Renal cortex interstitium (tissue), 11 donors: ENCODE results near the gene WDR1. TPM values are rescaled to one million over a fixed set of nuclear protein-coding genes. Genes with fewer than 3 reads are reported as not detected.

Experiments used
- DNase-seq, 11 donors: peaks; one replicate each; pipeline ENCODE4 v3.0.0-alpha.2; 2013; ENCODE audit warnings: low read depth in 9 of 11, low spot score in 4 of 11; ENCODE audit errors: extremely low read depth in 1 of 11
- polyA plus RNA-seq, 3 donors: library from polyadenylated mRNA; unstranded; fragments of 120-200 nt; gene quantifications; one replicate each; pipeline ENCODE4 v1.2.1, GENCODE V29; 2013; ENCODE audit not compliant: insufficient read length in 3 of 3

Gene WDR1
- polyA plus RNA-seq, 3 donors: 185 to 200 (median 191) TPM

DNA sequence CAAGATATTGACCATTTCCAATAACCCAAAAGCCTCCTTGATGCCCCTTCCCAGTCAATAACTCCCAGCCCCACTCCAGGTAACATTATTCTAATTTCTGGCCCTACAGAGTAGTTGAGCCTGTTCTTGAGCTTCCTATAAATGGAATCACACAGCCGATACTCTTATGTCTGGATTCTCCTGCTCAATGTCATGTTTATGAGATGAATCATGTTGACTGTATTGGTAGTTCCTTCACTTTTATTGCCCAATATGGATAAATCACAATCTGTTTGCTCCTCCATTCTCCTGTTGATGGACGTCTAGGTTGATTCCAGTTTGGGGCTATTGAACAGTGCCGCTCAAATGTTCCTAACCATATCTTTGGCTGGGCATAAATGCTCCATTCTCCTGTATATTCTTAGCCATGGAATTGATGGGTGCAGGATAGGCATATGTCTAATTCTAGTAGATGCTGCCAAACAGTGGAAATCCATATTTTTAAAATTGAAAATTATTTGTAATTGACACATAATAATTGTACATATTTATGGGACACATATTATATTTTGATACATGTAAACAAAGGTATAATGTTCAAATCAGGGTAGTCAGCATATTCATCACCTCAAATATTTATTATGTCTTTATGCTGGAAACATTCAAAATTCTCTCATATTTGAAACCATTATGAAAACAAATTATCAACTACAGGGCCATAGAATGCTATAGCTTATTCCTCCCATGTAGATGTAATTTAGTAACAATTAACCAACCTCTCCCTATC lies 54.8 kb downstream of the WDR1 start:
- no peak for DNase-seq

DNA sequence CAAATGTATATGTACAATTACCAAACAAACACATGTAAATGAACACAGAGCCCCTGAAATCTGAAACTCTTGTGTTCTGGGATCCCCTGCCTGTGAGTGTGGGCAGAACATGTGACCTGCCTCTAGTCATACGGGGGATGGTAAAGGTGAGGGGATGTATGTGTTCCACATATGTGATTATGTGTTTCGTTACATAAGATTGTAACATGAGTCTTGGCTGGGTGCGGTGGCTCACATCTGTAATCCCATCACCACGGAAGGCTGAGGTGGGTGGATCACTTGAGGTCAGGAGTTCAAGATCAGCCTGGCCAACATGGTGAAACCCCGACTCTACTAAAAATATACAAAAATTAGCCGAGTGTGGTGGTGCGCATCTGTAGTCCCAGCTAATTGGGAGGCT lies 58.2 kb downstream of the WDR1 start:
- DNase-seq: no peak

DNA sequence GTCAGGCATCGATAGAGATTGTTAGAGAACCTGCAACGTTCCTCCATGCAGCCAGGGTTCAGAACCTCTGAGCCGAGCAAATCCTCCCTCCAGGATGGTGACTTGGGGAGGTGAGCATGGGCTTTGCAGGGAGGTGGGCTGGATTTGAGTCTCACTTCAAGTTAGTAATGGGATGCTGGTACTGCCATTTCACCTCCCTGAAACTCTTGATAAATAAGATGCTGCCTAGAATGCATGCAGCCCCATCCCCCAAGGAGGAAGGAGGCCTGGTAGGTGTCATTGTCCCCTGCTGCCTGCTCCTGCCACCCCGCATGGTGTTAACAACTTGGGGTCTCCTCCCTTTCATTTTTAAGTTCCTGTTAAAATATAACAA lies 59.6 kb downstream of the WDR1 start:
- DNase-seq: no peak

DNA sequence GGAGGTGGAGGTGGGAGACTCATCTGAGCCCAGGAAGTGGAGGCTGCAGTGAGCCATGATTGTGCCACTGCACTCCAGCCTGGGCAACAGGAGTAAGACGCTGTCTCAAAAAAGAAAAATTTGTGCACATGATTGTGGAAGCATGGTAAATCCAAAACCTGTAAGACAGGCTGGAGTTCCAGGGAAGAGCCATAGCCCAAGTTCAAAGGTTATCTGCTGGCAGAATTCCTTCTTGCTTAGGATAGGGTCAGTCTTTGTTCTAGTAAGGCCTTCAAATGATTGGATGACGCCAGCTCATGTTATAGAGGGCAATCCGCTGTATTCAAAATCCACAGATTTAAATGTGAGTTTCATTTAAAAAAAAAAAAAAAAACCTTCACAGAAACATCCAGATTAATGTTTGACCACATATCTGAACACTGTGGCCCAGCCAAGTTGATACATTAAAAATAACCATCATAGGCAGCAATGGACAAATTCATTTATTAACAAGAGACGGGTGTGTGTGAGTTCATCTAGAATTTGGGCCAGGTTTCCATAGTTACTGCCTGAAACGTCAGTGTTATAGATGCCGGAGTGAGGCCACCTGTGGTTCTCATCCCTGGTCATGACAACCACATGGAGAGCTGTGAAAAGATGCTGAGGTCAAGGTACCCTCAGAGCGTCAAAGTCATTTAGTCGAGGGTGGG lies 60.1 kb downstream of the WDR1 start:
- DNase-seq: no peak

DNA sequence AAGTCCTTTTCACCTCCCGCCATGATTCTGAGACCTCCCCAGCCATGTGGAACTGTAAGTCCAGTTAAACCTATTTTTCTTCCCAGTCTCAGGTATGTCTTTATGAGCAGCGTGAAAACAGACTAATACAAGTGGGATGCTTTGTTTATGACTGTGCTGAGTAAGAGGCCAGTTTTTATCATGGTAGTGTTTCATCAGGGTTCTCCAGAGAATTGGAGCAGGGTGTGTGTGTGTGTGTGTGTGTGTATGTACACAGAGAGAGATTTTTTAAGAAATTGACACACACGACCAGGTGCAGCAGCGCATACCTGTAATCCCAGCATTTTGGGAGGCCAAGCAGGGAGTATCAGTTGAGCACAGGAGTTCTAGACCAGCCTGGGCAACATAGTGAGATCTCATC lies 60.7 kb downstream of the WDR1 start:
- DNase-seq: no peak

DNA sequence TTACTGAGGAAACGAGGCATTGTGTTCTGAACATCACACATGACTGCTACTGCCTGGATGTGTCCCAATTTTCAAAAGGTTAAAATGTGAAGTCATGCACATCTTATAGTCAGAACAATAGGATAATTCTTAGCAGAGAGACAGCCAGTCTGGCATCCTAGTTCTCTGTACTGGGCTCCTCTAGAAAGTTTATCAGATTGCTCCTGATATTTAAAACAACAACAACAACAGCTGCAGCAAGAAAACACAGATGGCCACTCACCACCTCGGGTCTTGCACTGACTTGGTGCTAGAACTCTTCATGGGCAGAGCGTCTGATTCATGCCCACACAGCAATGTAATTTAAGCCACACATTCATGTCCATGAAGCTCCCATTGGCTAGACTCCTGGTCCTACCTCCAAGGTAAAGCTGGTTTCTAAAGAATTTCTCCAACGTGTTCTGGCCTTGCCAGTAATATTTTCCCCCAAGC lies 62.0 kb downstream of the WDR1 start:
- no peak for DNase-seq

DNA sequence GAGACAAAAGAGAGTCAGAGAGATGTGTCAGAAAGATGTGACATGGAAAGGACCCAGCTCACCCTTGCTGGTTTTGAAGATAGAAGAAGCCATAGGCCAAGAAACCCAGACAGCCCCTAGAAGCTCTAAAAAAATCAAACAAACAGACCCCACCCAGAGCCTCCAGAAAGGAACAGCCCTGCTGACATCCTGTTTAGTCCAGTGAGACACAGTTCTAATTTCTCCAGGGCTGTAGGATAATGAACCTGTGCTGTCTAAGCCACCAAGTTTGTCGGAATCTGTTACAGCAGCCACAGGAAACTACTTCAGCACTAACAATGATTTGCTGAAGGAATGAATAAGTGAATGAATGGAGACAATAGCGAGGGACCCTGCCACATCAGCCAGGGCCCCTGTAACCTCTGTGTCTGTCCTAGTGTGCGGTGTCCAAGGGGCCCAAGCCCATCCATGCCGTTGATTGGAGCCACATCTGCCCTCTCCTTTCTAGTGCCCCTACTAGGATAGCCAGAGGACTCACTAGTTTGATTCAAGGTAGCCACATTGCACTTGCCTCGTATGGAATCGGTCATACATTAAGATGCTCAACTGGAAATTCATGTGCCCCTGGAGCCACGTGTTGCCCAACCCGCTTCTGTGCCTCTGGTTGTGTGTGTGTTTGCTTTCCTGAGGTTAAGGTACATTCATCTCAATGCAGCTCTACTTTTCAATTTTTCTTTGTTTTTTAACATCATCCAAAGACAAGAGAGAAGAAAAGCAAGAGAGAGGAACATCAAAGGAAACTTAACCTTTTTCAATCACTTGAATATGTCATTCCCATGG lies 62.8 kb downstream of the WDR1 start:
- no peak for DNase-seq

DNA sequence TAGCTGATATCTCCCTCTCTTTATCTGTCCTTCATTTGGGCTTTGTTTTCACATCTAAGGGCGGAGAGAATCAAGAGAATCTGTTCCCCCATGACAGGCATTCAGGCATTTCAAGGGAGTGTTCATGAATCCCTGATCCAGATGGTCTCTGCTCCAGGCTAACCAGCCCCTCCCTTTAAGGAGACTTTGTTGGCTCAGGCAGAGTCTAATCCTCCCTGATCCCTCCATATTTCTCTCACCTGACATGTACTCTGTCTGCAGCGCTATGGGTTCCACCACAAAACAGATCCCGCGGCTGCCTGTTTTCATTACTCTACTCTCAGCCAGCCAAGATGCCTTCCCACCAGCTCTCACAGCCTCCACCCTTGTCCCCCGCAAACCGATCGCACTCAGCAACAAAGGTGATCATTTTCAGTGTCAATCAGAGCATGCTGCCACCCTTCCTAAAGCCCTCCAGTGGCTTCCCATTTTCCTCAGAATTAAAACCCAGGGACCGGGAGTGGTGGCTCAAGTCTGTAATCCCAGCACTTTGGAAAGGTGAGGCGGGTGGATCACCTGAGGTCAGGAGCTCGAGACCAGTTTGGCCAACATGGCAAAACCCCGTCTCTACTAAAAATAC lies 65.0 kb downstream of the WDR1 start:
- no peak for DNase-seq

DNA sequence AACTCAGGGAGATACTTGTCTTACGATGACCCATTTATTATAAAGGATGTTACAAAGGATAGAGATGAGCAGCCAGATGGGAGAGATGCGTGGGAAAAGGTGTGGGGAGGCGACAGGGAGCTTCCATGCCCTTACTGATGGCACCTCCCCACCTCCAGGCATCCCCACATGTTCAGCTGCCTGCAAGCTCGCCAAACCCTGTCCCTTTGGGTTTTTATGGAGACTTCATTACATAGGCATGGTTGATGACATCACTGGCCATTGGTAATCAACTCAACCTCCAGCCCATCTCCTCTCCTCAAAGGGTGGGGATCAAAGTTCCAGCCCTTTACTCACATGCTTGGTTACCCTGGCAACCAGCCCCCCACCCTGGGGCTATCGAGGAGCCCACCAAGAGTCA lies 65.9 kb downstream of the WDR1 start:
- no peak for DNase-seq

DNA sequence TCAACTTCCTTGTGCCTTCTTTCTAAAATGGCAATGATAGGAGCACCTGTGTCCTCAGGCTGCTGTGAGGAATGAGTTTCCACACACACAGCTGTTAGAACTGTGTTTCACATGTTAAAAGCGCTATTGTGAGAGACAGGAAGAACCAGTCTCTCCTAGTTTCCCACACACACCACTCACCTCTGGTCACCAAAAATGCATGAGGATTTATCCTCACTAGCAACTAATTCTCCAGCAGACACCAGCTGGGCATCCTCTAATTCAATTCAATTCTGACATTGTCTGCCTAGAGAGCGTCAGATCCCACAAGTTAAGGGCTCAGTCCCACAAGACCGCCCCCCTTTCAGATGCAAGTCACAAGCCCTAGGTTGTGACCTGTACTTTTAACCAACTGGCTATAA lies 66.3 kb downstream of the WDR1 start:
- no peak for DNase-seq

DNA sequence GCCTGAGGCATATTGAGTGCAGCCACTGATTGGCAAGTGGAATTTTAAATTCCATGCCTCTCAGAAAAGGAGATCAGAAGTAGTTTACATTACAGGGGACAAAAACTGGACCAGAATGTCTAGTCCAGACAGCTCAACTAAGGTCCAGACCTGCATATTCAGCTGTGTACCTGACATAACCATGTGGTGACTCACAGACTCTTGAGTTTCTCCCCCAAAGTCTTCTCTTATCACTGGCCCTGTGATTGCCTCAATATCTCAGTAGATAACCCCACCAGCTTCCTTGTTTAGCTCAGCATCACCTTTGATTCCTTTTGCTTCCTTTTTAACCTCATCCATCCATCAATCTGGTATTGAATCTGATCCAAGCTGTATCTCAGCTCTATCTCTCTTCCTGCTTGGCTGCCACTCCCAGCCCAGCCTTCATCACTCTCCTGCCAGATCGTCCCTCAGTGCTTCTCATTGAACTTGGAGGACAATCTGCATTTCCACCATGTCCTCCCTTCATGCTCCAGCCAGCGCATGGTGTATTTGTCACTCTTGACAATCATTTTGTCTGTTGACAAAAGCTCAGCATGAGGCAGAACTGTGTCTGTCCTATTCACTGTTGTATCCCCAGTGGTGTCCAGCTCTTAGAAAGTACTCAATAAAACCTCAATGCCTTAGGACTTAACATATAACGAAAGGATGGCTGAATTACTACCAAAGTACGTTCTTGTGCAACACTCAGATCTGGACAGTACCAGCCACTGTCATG lies 67.5 kb downstream of the WDR1 start:
- no peak for DNase-seq

DNA sequence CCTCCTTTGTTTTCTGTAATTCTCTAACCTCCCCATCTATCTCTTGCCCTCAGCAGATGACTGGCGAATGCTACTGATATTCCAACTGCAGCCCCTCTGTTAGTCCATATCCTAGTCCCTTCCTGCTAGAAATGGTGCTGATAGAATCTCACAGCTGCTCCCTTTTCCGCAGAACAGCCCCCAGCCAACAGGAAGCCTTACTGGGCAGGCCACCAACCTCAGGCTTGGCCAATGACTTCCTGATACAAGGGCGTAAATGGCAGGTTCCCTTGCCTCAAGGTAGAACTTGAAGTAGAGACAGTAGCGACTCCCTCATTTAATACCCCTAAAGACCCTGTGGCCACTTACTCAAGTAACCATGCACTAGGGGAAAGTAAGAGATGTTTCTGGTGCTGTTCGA lies 68.6 kb downstream of the WDR1 start:
- no peak for DNase-seq

DNA sequence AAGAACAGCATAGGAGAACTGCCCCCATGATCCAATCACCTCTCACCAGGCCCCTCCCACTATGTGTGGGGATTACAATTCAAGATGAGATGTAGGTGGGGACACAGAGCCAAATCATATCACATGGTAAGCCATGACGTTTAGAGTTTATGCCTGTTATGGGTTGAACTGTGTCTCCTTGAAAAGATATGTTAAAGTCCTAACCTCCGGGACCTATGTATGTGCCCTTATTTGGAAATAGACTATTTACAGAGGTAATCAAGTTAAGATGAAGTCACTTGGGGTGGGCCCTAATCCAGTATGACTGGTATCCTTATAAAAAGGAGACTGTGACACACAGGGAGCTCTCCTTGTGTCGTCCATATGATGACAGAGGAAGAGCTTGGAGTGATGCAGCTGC lies 70.1 kb downstream of the WDR1 start:
- DNase-seq: no peak

DNA sequence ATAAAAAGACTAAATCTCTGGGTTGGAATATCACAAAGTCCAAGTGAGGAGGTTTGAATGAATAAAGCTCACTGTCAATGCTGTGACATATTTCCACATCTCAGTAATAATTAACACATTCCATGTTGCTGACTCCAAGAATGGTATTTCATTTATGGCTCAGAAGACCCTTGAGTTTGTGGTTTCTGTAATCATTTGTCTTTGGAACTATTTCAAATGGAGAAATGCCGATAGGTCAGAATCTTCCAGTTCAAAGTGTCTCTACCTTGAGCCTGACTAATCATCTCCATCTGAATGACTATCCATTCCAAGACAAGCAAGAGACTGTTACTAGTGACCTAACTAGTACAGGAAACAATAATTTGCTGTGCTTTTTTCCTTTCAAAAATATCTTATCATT lies 71.1 kb downstream of the WDR1 start:
- DNase-seq: no peak

DNA sequence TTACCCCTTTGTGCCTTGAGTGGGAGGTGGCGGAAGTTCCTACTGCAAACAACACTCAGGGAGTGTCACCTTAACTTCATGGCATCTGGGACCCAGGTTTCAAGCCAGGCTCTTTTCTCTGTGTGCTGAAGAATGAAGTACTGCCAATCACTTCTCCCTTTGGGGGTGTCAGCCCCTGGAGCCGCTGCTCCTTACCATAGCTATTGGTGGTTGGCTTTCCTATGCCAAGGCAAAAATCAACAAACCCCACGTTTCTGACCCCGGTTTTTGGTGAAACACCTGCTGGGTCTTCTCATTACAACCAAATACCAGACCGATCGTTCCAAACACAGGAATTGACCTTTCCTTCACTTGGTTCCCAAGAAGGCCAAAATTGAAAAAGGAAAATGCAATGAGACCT lies 75.6 kb downstream of the WDR1 start:
- no peak for DNase-seq

DNA sequence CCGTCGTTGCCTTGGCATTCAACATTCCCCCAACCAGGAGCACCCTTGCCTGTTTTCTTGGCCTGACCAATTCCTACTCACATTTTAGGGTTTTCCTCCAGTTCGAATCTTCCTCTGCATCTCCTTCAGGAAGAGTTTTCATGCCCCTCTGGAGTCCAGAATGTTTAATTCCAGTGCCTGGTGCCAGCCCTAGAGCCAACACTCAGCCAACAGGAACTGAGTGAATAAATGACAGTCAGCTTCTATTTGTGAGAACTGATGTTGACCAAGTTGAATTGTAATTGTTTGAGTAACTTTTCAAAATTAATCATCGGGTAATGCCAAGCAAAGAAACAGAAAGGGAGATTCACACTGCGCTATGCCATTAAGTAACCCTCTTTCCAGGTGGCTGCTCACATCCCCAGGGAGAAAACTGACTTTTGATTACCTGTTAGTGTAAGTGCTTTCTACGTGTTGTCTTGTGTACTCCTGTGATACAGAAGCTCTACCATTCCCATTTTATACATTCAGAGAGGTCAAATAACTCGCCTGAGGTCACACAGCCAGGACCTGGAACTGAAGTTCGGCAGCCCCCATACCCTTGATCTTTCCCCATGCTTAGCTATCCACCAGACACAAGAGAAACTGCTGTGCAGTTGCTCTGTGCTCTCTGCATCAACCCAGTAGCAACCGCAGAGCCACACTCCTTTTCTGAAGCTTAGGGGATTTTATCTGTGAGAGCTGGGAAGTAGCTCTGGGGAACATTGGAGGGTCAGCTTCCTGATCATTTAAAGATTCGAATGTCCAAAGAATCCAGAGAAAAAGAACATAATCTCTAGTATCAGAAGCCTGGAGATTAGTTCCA lies 76.3 kb downstream of the WDR1 start:
- DNase-seq: no peak

DNA sequence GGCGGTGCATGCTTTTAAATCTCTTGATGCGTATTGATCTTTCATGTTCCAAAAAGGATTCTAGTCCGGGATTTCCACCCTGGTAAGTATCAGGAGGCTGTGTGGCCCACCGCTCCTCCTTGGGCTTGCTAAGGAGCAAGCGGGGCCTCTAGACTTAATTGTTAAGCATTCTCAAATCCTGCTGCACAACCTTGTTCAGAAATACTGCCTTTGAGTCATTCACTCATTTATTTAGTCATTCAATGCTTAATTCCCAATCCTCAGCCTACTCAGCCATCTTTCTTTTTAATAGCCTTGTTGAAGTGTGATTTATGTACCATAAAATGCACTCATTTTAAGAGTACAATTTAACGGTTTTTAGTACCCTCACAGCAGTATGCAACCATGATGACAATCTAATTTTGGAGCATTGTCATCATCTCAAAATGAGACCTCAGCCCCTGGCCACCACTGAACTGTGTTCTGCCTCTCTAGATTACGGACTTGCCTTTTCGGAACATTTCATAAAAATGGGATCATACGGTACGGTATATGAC lies 79.7 kb downstream of the WDR1 start:
- no peak for DNase-seq

DNA sequence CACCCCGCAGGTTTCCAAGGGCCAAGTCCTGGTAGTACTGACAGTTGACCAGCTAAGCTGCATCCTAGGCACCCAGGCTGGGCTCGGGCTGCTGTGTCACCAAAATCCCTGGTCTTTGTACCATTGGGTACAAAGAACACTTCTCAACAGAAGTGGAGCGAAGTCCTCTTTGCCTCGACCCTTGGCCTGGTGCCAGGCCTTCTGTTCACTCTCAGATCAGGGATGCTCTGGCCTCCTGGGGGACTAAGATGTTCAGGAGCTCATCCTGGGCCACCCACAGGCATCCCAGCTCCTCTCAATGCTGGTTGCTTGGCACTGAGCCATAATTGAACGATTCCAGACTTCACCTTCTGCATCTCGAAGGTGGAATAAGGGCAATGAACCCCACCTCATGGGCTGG lies 81.5 kb downstream of the WDR1 start:
- DNase-seq: no peak
